NOMO-1 (cell line): ENCODE data around the gene PLEKHD1.

Experiments
- DNase-seq, 2 experiments: peaks; one replicate each; lab custom pipeline; 2025; ENCODE audit not compliant: unreplicated experiment in 2 of 2; lab: John Stamatoyannopoulos, UW

PLEKHD1 gene

GRCh38 chr14:69505338-69506240 is 21.1 kb downstream of the PLEKHD1 start:
- no peak for DNase-seq

- no peak for DNase-seq
These were observed 21.7 kb downstream of the PLEKHD1 start for GRCh38 chr14:69506241-69506595.

- no peak for DNase-seq
These were observed 34.0 kb downstream of the PLEKHD1 start for GRCh38 chr14:69518289-69519101.

GRCh38 chr14:69519204-69520100 is 34.9 kb downstream of the PLEKHD1 start:
- DNase-seq, result no peak

- no peak for DNase-seq
These were observed 37.5 kb downstream of the PLEKHD1 start for GRCh38 chr14:69522026-69522425.

- DNase-seq, result no peak
These were observed 41.4 kb downstream of the PLEKHD1 start for GRCh38 chr14:69525896-69526295.

- DNase-seq, result no peak
These were observed 43.1 kb downstream of the PLEKHD1 start for GRCh38 chr14:69527635-69528034.

- no peak for DNase-seq
These were observed 43.6 kb downstream of the PLEKHD1 start for GRCh38 chr14:69528143-69528542.

- no peak for DNase-seq
These were observed 44.4 kb downstream of the PLEKHD1 start for GRCh38 chr14:69528930-69529329.

- DNase-seq, result no peak
These were observed 45.0 kb downstream of the PLEKHD1 start for GRCh38 chr14:69529563-69529962.

GRCh38 chr14:69530095-69530494 is 45.6 kb downstream of the PLEKHD1 start:
- DNase-seq, result no peak

- DNase-seq, result no peak
These were observed 46.6 kb downstream of the PLEKHD1 start for GRCh38 chr14:69531135-69531534.

- no peak for DNase-seq
These were observed 48.2 kb downstream of the PLEKHD1 start for GRCh38 chr14:69532561-69533340.

GRCh38 chr14:69535230-69535848 is 50.8 kb downstream of the PLEKHD1 start:
- no peak for DNase-seq

GRCh38 chr14:69536971-69537370 is 52.4 kb downstream of the PLEKHD1 start:
- no peak for DNase-seq

- no peak for DNase-seq
These were observed 53.4 kb downstream of the PLEKHD1 start for GRCh38 chr14:69537900-69538299.

- no peak for DNase-seq
These were observed 54.2 kb downstream of the PLEKHD1 start for GRCh38 chr14:69538766-69539165.

- peak; percentile 39 to 55 for DNase-seq
These were observed 55.3 kb downstream of the PLEKHD1 start for GRCh38 chr14:69539631-69540410.
